SU-DHL-6 (cell line): ENCODE measurements around the gene NMS.

Experiments
- EZH2phosphoT487 ChIP-seq: fragments of 200-600 bp; sonication (generic), shearing (Covaris generic); conservative IDR thresholded peaks from 2 replicates; pipeline ENCODE4 v1.6.1; 2018; ENCODE audit warnings: mild to moderate bottlenecking, antibody characterized with exemption, low read length, moderate library complexity, mixed read lengths
- TF ChIP-seq, protein P1 (sequence below): fragments of 200-600 bp; sonication (generic); IDR thresholded peaks from one replicate; pipeline ENCODE4 v1.5.1; 2017; ENCODE audit warnings: antibody characterized with exemption, mild to moderate bottlenecking, low read length, moderate library complexity; ENCODE audit not compliant: insufficient read depth, poor library complexity, severe bottlenecking

DNA sequence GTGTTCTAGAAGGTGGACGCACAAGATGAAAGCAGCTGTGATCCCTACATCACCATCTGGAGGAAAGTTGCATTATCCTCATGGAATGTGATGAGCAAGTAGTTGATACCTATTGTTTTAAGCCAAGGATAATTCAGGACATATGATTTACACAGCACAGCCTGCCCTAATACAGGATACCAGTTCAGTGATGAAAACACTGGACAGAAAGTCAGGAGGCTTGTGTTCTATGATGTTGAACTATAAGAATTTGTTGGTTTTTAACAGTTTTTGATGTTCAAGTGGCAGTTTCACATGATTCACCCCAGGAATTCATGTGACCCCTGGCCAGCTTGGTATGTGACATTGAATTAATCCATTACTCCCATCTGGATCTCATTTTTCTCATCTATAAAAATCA is 46.7 kb upstream of the NMS start:
- TF ChIP-seq, protein P1, sequence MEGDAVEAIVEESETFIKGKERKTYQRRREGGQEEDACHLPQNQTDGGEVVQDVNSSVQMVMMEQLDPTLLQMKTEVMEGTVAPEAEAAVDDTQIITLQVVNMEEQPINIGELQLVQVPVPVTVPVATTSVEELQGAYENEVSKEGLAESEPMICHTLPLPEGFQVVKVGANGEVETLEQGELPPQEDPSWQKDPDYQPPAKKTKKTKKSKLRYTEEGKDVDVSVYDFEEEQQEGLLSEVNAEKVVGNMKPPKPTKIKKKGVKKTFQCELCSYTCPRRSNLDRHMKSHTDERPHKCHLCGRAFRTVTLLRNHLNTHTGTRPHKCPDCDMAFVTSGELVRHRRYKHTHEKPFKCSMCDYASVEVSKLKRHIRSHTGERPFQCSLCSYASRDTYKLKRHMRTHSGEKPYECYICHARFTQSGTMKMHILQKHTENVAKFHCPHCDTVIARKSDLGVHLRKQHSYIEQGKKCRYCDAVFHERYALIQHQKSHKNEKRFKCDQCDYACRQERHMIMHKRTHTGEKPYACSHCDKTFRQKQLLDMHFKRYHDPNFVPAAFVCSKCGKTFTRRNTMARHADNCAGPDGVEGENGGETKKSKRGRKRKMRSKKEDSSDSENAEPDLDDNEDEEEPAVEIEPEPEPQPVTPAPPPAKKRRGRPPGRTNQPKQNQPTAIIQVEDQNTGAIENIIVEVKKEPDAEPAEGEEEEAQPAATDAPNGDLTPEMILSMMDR, result no peak
- TF ChIP-seq EZH2phosphoT487, result no peak
